Trophoblast cell (in vitro differentiated cells and primary cell): ENCODE results near the gene HGFAC.

ENCODE experiments used
- DNase-seq, 2 donors: peaks; one replicate each; pipeline ENCODE4 v3.0.0-alpha.2; 2016
- H2AFZ ChIP-seq: 2 replicates; pipeline ENCODE4 v1.6.1; 2013; ENCODE audit warnings: low read length, moderate library complexity, mild to moderate bottlenecking; ENCODE audit not compliant: insufficient read depth, poor library complexity
- H2AK5ac ChIP-seq: 2 replicates; pipeline ENCODE4 v1.6.1; 2013; ENCODE audit warnings: mild to moderate bottlenecking, low read length
- H2BK120ac ChIP-seq: 2 replicates; pipeline ENCODE4 v1.6.1; 2013; ENCODE audit warnings: low read length, mild to moderate bottlenecking, moderate library complexity; ENCODE audit not compliant: insufficient read depth, poor library complexity
- H2BK12ac ChIP-seq: 2 replicates; pipeline ENCODE4 v1.6.1; 2013; ENCODE audit warnings: mild to moderate bottlenecking, low read length, moderate library complexity
- H2BK5ac ChIP-seq: 2 replicates; pipeline ENCODE4 v1.6.1; 2013; ENCODE audit warnings: low read length, low read depth, moderate library complexity, mild to moderate bottlenecking; ENCODE audit not compliant: poor library complexity
- H3K14ac ChIP-seq: 2 replicates; pipeline ENCODE4 v1.6.1; 2013; ENCODE audit warnings: mild to moderate bottlenecking, low read length
- H3K18ac ChIP-seq: 2 replicates; pipeline ENCODE4 v1.6.1; 2013; ENCODE audit warnings: mild to moderate bottlenecking, low read length
- H3K23ac ChIP-seq: 2 replicates; pipeline ENCODE4 v1.6.1; 2013; ENCODE audit warnings: low read length
- H3K27ac ChIP-seq: 2 replicates; pipeline ENCODE4 v1.5.1; 2013; ENCODE audit warnings: low read depth, mild to moderate bottlenecking, inconsistent platforms, low read length, moderate library complexity
- H3K27me3 ChIP-seq: 2 replicates; pipeline ENCODE4 v1.6.1; 2013; ENCODE audit warnings: inconsistent platforms, mild to moderate bottlenecking, low read length, moderate library complexity; ENCODE audit not compliant: insufficient read depth
- H3K36me3 ChIP-seq, 2 experiments: 1 replicate in 1 of 2; 2 replicates in 1 of 2; pipeline ENCODE4 v1.6.1; 2013; ENCODE audit warnings: low read length in 2 of 2, mild to moderate bottlenecking in 2 of 2, moderate library complexity in 1 of 2; ENCODE audit not compliant: insufficient read depth in 2 of 2, control insufficient read depth in 1 of 2
- H3K4ac ChIP-seq: 2 replicates; pipeline ENCODE4 v1.6.1; 2013; ENCODE audit warnings: low read depth, mild to moderate bottlenecking, low read length, moderate library complexity
- H3K4me1 ChIP-seq, 2 experiments: 1 replicate in 1 of 2; 2 replicates in 1 of 2; pipeline ENCODE4 v1.6.1; 2013; ENCODE audit warnings: low read length in 2 of 2, mild to moderate bottlenecking in 2 of 2, moderate library complexity in 1 of 2; ENCODE audit not compliant: insufficient read depth in 2 of 2, control insufficient read depth in 1 of 2
- H3K4me2 ChIP-seq: 2 replicates; pipeline ENCODE4 v1.6.1; 2013; ENCODE audit warnings: inconsistent platforms, mild to moderate bottlenecking, low read length, moderate library complexity
- H3K4me3 ChIP-seq: 2 replicates; pipeline ENCODE4 v1.5.1; 2013; ENCODE audit warnings: mild to moderate bottlenecking, low read depth, low read length, inconsistent platforms
- H3K79me1 ChIP-seq: one replicate; pipeline ENCODE4 v1.6.1; 2013; ENCODE audit warnings: low read length
- H3K79me2 ChIP-seq: 2 replicates; pipeline ENCODE4 v1.6.1; 2013; ENCODE audit warnings: low read length, mild to moderate bottlenecking; ENCODE audit not compliant: control insufficient read depth, insufficient read depth, poor library complexity
- H3K9ac ChIP-seq: 2 replicates; pipeline ENCODE4 v1.6.1; 2013; ENCODE audit warnings: mild to moderate bottlenecking, low read length
- H3K9me3 ChIP-seq: 2 replicates; pipeline ENCODE4 v1.6.1; 2013; ENCODE audit warnings: low read depth, mild to moderate bottlenecking, control low read depth, inconsistent platforms, low read length; ENCODE audit not compliant: insufficient read depth
- H4K12ac ChIP-seq: 2 replicates; pipeline ENCODE4 v1.6.1; 2013; ENCODE audit warnings: low read depth, mild to moderate bottlenecking, low read length, moderate library complexity
- H4K8ac ChIP-seq: 2 replicates; pipeline ENCODE4 v1.6.1; 2013; ENCODE audit warnings: low read depth, mild to moderate bottlenecking, low read length, moderate library complexity
- H4K91ac ChIP-seq: one replicate; pipeline ENCODE4 v1.6.1; 2013; ENCODE audit warnings: low read depth, mild to moderate bottlenecking, low read length, moderate library complexity
- WGBS: extraction: QIAGEN DNeasy Blood & Tissue Kit; methylation state at CpG from one replicate; pipeline ENCODE4 v1.1.7; 2013; ENCODE audit warnings: missing lambda C conversion rate; ENCODE audit not compliant: insufficient read length, insufficient coverage; ENCODE audit errors: extremely low coverage; 5-methylcytosine and 5-hydroxymethylcytosine counted together

HGFAC gene

DNA sequence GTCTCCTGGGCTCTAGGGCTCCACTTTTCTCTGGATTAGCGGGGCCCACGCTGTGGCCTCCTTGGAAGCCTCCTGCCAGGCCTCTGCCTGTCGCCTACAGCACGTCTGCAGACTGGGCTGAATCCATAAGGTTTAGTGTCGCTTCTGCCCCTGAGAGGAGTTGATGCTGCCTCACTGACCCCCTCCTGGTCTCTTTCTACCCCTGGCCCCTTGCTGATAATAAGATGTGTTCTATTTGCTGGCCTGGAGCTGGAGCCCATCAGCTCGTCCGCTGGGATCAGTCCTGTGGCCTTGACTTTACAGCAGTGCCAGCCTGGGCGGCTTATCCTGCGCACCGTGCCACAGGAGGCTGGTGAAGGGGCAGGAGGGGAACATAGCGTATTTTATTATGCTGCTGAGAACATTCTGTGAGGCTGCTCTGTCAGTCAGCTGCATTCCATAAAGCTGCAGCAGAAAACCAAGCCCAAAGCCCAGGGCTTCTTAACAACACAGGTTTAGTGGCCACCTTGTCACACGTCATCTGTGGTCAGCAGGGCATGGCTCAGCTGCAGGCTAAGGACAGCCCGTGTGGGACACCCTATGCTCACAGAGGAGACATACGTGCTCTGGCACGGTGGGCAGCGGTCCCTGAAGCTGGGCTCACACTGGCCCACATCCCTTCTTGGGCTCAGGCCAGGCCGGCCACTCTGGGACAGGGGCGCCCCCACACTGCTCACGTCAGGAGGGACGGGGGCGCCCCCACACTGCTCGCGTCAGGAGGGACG, 29.3 kb upstream of the HGFAC start:
- H3K27ac ChIP-seq: no peak overlapping the region
- H3K18ac ChIP-seq: no peak overlapping the region
- H3K4me2 ChIP-seq: no peak overlapping the region
- no peak overlapping the region for H4K91ac ChIP-seq
- no peaks in the 10 kb centered on the region for H3K27me3 ChIP-seq
- H4K8ac ChIP-seq: no peak overlapping the region
- H3K9me3 ChIP-seq: no peaks in the 10 kb centered on the region
- no peak overlapping the region for H4K12ac ChIP-seq
- no peak for DNase-seq
- no peak overlapping the region for H2BK12ac ChIP-seq
- H3K23ac ChIP-seq: no peak overlapping the region
- H2AFZ ChIP-seq: no peak overlapping the region
- no peaks in the 10 kb centered on the region for H3K79me1 ChIP-seq
- H3K4me1 ChIP-seq: peaks cover 0 to 2% of the 10 kb centered on the region in 2 experiments
- no peak overlapping the region for H3K14ac ChIP-seq
- peaks cover 3 to 11% of the 10 kb centered on the region in 2 experiments for H3K36me3 ChIP-seq
- H3K4ac ChIP-seq: no peak overlapping the region
- no CpG with 5 or more reads among the region's 24 CpGs for WGBS
- no peak overlapping the region for H2BK120ac ChIP-seq
- no peaks in the 10 kb centered on the region for H3K79me2 ChIP-seq
- no peak overlapping the region for H2BK5ac ChIP-seq
- H3K9ac ChIP-seq: no peak overlapping the region
- no peak overlapping the region for H3K4me3 ChIP-seq
- no peak overlapping the region for H2AK5ac ChIP-seq

DNA sequence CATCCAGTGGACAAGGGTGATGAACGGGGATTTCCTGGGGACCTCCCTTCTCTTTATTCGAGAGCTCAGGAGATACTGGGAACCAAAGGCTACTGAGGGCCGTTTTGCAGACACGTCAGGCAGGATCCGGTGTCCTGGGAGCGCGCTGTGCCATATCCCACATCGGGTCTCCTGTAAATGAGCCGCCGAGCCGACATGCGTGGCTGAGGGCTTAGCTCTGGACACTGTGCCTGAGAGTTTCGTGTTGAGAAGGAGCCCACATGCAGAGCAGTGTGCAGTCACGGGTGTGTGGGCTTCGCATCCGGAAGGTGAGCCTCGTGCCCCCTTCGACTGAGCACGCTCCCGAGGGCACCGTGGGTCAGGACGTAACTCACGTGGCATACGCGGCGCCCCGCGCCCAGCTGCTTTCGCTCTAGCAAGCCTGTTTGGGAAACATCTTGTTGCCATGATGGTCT, 28.5 kb upstream of the HGFAC start:
- WGBS: no CpG with 5 or more reads among the region's 29 CpGs
- H2BK5ac ChIP-seq: no peak overlapping the region

DNA sequence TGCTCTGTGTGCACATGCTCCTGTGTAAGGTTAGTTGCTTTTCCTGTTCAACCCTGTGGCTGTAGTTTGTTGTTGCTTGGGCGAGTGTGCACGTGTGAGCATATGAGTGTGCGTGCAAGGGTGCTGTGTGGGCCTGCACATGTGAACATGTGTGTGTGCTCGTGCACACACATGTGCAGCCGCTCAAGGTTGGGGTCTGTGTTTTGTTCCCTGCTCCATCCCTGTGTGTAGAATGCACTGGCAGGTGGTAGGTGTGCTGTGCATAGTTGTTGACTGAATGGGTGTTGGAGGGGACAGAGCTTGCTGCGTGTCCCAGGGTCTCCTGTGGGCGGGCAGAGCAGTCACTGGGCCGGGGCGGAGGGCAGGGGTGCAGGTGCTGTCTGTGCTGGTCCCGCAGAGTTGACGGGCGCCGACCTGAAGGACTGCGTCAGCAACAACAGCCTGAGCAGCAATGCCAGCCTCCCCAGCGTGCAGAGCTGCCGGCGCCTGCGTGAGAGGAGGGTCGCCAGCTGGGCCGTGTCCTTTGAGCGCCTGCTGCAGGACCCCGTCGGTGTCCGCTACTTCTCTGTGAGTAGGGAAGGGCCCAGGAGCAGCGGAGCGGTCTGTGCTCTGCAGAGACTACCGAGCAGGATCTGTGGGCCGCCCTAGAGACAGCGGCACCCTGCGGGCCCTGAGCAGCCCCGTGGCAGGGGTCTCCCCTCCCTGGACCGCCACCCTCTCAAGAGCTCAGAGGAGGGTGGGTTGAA, 27.9 kb upstream of the HGFAC start:
- H3K9ac ChIP-seq: no peak overlapping the region
- no peak overlapping the region for H2BK120ac ChIP-seq
- peaks cover 0 to 2% of the 10 kb centered on the region in 2 experiments for H3K4me1 ChIP-seq
- no peak overlapping the region for H4K8ac ChIP-seq
- H3K9me3 ChIP-seq: no peaks in the 10 kb centered on the region
- no peak overlapping the region for H2AFZ ChIP-seq
- H3K14ac ChIP-seq: no peak overlapping the region
- H3K27me3 ChIP-seq: no peaks in the 10 kb centered on the region
- DNase-seq: no peak
- no peak overlapping the region for H4K91ac ChIP-seq
- H3K23ac ChIP-seq: no peak overlapping the region
- no peak overlapping the region for H4K12ac ChIP-seq
- H3K4ac ChIP-seq: no peak overlapping the region
- no peaks in the 10 kb centered on the region for H3K79me1 ChIP-seq
- no peak overlapping the region for H2AK5ac ChIP-seq
- no peak overlapping the region for H2BK5ac ChIP-seq
- no peak overlapping the region for H3K4me3 ChIP-seq
- WGBS: no CpG with 5 or more reads among the region's 32 CpGs
- no peak overlapping the region for H3K27ac ChIP-seq
- H3K4me2 ChIP-seq: no peak overlapping the region
- H3K36me3 ChIP-seq: peaks cover 4 to 16% of the 10 kb centered on the region in 2 experiments
- no peaks in the 10 kb centered on the region for H3K79me2 ChIP-seq
- H2BK12ac ChIP-seq: no peak overlapping the region
- H3K18ac ChIP-seq: no peak overlapping the region

More for the DNA sequence above, 28.5 kb upstream of the HGFAC start:
- H2BK12ac ChIP-seq: no peak overlapping the region
- H3K4ac ChIP-seq: no peak overlapping the region
- no peak overlapping the region for H3K23ac ChIP-seq
- H3K27me3 ChIP-seq: no peaks in the 10 kb centered on the region
- H4K91ac ChIP-seq: no peak overlapping the region
- H4K12ac ChIP-seq: no peak overlapping the region
- no peak overlapping the region for H2AK5ac ChIP-seq
- no peak overlapping the region for H3K4me3 ChIP-seq
- H3K4me1 ChIP-seq: peaks cover 0 to 2% of the 10 kb centered on the region in 2 experiments
- no peak overlapping the region for H2BK120ac ChIP-seq
- peaks cover 4 to 13% of the 10 kb centered on the region in 2 experiments for H3K36me3 ChIP-seq
- H4K8ac ChIP-seq: no peak overlapping the region
- H3K4me2 ChIP-seq: no peak overlapping the region
- H3K9me3 ChIP-seq: no peaks in the 10 kb centered on the region
- no peak overlapping the region for H2AFZ ChIP-seq
- no peak overlapping the region for H3K14ac ChIP-seq
- no peak overlapping the region for H3K9ac ChIP-seq
- DNase-seq: no peak
- H3K27ac ChIP-seq: no peak overlapping the region
- H3K18ac ChIP-seq: no peak overlapping the region
- no peaks in the 10 kb centered on the region for H3K79me2 ChIP-seq
- H3K79me1 ChIP-seq: no peaks in the 10 kb centered on the region

DNA sequence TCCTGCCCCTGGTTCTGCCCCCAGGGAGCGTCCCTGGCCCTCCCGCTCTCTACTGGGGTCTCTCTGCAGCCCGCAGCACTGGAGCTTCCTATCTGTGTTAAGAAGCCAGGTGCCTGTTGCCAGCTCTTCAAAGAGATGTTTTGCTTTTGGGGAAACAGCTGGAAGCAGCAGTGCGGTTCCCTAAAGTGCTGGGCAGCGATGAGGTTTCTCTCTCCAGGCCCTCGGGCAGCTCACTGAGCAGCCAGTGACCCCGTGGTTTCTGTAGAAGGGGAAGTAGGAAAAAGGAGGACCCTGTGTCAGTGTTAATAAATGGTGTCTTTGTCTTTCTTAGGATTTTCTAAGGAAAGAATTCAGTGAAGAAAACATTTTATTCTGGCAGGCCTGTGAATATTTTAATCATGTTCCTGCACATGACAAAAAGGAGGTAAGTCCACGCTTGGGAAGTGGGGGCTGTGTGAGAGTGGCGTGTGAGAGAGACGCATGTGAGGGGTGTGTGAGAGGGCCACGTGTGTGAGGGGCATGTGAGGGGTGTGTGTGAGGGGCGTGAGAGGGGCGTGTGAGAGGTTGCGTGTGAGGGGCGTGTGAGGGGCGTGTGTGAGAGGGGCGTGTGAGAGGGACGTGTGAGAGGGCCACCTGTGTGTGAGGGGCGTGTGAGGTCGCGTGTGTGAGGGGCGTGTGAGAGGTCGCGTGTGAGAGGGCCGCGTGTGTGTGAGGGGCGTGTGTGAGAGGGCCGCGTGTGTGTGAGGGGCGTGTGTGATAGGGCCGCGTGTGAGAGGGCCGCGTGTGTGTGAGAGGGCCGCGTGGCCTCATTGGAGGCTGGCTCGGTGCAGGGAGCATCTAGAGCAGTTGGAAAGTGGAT, 27.1 kb upstream of the HGFAC start:
- DNase-seq: no peak
- H3K27ac ChIP-seq: no peak overlapping the region
- no peak overlapping the region for H3K14ac ChIP-seq
- no peak overlapping the region for H3K9ac ChIP-seq
- no peaks in the 10 kb centered on the region for H3K27me3 ChIP-seq
- H2BK120ac ChIP-seq: no peak overlapping the region
- H2AFZ ChIP-seq: no peak overlapping the region
- no peaks in the 10 kb centered on the region for H3K79me1 ChIP-seq
- no peak overlapping the region for H2BK12ac ChIP-seq
- H4K8ac ChIP-seq: no peak overlapping the region
- peaks cover 0 to 2% of the 10 kb centered on the region in 2 experiments for H3K4me1 ChIP-seq
- H3K4me3 ChIP-seq: peak overlapping the region; percentile 10
- H3K4me2 ChIP-seq: no peak overlapping the region
- no peak overlapping the region for H2AK5ac ChIP-seq
- no peaks in the 10 kb centered on the region for H3K79me2 ChIP-seq
- no peak overlapping the region for H2BK5ac ChIP-seq
- H3K4ac ChIP-seq: no peak overlapping the region
- no peaks in the 10 kb centered on the region for H3K9me3 ChIP-seq
- 100% methylated on average over 14 of the region's 37 CpGs for WGBS
- H3K18ac ChIP-seq: no peak overlapping the region
- no peak overlapping the region for H3K23ac ChIP-seq
- peaks cover 4 to 16% of the 10 kb centered on the region in 2 experiments for H3K36me3 ChIP-seq
- no peak overlapping the region for H4K91ac ChIP-seq
- no peak overlapping the region for H4K12ac ChIP-seq
